MG63 (cell line): ENCODE data around the gene PARP6. TPM values are rescaled to one million over a fixed set of nuclear protein-coding genes. Genes with fewer than 3 reads are reported as not detected.
"Not testable (repeated sequence)": the region's sequence is repeated elsewhere in the genome, so short reads cannot be mapped to it uniquely, and the experiment has no call there.

Source experiments
- DNase-seq: peaks from one replicate; pipeline ENCODE4 v3.0.0-alpha.2; 2020
- H3K27me3 ChIP-seq: fragments of 250-450 bp; sonication (Bioruptor Pico); 2 replicates; pipeline ENCODE4 v1.5.1; 2020; ENCODE audit warnings: mild to moderate bottlenecking, moderate library complexity
- H3K36me3 ChIP-seq: fragments of 250-450 bp; sonication (Bioruptor Pico); 2 replicates; pipeline ENCODE4 v1.5.1; 2020; ENCODE audit warnings: mild to moderate bottlenecking, moderate library complexity
- H3K4me3 ChIP-seq: fragments of 250-450 bp; sonication (Bioruptor Pico); 2 replicates; pipeline ENCODE4 v1.5.1; 2020; ENCODE audit warnings: mild to moderate bottlenecking, moderate library complexity
- H3K9me3 ChIP-seq: fragments of 250-450 bp; sonication (Bioruptor Pico); 2 replicates; pipeline ENCODE4 v1.5.1; 2020; ENCODE audit warnings: mild to moderate bottlenecking, moderate library complexity
- total RNA-seq: library from RNA; depleted of rRNA; stranded (reverse); fragments of >200 nt; shearing (Covaris generic); gene quantifications from 2 replicates; pipeline ENCODE4 v1.2.3, GENCODE V29; 2014; ENCODE audit warnings: low replicate concordance

The PARP6 gene
- total RNA-seq, 1 experiment from 2014 or later, result 28.4 TPM

- peak; percentile 27 for DNase-seq
- H3K27me3 ChIP-seq, result no peaks in the 10 kb centered on the region
- H3K4me3 ChIP-seq, result no peak overlapping the region
- no peaks in the 10 kb centered on the region for H3K36me3 ChIP-seq
- no peaks in the 10 kb centered on the region for H3K9me3 ChIP-seq
Measured at GRCh38 chr15:72285927-72286516, 13.7 kb upstream of the PARP6 start.

DNA sequence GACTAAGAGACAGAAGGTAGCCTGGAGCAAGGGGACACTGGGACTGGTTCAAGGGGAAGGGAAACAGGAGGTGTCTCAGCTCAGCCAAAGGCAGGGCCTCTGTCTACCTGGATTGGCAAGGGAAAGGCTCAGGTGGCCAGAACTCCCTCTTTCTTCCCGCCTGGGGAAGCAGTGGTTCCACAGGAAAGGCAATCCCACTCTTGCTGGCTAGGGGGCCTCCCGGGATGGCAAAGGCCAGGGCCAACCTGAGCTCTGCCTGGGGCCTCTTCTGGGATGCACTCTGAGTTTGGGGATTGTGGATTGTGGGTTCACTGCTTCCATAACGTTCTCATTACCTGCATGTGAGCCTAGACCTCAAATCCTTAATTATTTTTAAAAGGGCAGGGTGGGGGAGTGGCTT is 13.0 kb upstream of the PARP6 start:
- Histone ChIP-seq H3K36me3 (no peaks in the 10 kb centered on the region), H3K4me3 (no peak overlapping the region), H3K9me3 (no peaks in the 10 kb centered on the region), H3K27me3 (no peaks in the 10 kb centered on the region)
- DNase-seq, result no peak

DNA sequence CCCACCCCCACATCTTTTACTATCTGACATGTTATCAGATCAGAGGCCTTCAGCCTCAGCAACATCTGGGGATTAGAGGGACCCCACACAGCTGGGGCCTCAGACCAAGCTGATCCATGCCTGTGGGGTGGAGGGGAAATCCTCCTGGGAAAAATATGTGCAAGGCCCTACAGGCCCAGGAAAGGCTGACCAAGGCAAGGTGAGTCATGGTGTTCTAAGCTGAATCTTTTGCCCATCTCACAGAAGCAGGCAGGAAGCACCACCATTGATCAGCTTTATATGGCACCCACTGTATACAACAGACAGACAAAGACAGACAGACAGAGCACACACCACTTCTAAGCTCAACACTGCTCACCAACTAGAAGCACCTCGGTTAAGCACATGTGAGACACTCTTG is 12.4 kb upstream of the PARP6 start:
- H3K4me3 ChIP-seq, result no peak overlapping the region
- DNase-seq, result no peak
- no peaks in the 10 kb centered on the region for H3K36me3 ChIP-seq
- no peaks in the 10 kb centered on the region for H3K27me3 ChIP-seq
- H3K9me3 ChIP-seq, result no peaks in the 10 kb centered on the region

- DNase-seq, result no peak
- H3K27me3 ChIP-seq, result no peaks in the 10 kb centered on the region
- H3K36me3 ChIP-seq, result no peaks in the 10 kb centered on the region
- no peak overlapping the region for H3K4me3 ChIP-seq
- H3K9me3 ChIP-seq, result no peaks in the 10 kb centered on the region
Measured at GRCh38 chr15:72281713-72282112, 9.4 kb upstream of the PARP6 start.

GRCh38 chr15:72280751-72281150 is 8.4 kb upstream of the PARP6 start:
- Histone ChIP-seq H3K36me3 (no peaks in the 10 kb centered on the region), H3K9me3 (no peaks in the 10 kb centered on the region), H3K27me3 (no peaks in the 10 kb centered on the region), H3K4me3 (no peak overlapping the region)
- no peak for DNase-seq

DNA sequence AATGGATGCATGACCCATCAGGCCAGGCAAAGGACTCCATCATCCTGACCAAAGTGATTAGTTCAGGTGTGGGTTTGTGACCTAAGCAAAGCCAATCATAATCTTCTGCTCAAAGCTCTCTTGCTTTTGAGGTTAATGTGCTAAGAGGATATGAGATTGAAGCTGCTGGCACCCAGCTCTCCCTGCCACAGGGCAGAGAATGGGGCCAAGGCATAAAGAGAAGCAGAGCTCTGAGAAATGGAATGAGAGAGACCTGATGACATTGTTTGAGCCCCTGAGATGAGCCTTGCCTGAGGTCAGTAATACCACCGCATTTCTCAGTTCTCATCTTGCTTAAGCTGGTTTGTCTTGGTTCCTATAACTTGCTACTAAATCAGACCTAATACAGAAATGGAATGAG is 6.4 kb upstream of the PARP6 start:
- DNase-seq, result no peak
- no peak overlapping the region for H3K4me3 ChIP-seq
- no peaks in the 10 kb centered on the region for H3K9me3 ChIP-seq
- no peaks in the 10 kb centered on the region for H3K36me3 ChIP-seq
- no peaks in the 10 kb centered on the region for H3K27me3 ChIP-seq

DNA sequence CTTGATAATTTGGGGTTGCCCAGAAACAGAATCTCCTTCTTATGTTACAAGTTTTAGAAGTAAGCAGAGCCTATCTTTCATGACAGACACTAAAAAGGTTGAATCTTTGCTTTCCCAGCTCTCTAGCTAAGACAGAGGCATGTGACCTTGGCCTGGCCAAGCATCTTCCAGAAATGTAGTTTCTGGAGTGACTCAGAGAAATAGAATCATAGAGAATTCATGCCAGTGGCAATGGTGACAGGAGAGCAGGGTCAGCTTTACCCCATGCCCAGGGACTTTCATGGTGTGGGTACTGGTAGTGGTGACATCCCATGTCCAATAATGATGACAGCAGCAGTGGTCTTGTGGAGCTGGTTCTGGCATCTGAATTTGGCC is 4.0 kb upstream of the PARP6 start:
- Histone ChIP-seq H3K4me3 (no peak overlapping the region), H3K9me3 (no peaks in the 10 kb centered on the region), H3K27me3 (no peaks in the 10 kb centered on the region), H3K36me3 (peaks cover 5% of the 10 kb centered on the region; the same call in 1 of the 2 replicates)
- DNase-seq, result no peak

DNA sequence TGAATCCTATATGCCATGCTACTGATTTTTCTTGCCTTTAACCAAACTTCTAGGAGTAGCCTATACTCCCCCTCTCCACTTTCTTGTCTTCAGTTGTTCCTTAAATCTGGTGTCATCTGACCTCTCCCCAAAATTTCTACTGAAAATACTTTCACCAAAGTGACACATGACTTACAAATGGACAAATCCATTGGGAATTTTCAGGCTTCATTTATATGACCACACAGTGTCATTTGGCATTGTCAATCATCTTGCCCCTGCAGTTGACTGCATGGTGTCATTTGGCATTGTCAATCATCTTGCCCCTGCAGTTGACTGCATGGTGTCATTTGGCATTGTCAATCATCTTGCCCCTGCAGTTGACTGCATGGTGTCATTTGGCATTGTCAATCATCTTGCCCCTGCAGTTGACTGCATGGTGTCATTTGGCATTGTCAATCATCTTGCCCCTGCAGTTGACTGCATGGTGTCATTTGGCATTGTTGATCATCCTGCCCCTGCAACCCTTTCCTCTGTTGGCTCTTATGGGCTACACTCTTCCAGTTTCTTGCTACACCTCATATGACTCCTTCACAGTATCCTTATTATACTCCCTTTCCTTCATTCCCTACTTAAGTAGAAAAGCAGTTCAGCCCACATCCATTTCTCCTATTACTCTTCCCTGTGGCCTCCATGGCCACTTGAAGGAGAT is 3.4 kb upstream of the PARP6 start:
- H3K27me3 ChIP-seq, H3K9me3 ChIP-seq, H3K4me3 ChIP-seq, H3K36me3 ChIP-seq, DNase-seq: not testable (repeated sequence)

- H3K27me3 ChIP-seq, result no peaks in the 10 kb centered on the region
- peak overlapping the region; percentile 94 for H3K4me3 ChIP-seq
- peaks cover 34% of the 10 kb centered on the region for H3K36me3 ChIP-seq
- no peaks in the 10 kb centered on the region for H3K9me3 ChIP-seq
- DNase-seq, result no peak
Measured at GRCh38 chr15:72272997-72273352, 621 bp upstream of the PARP6 start.

DNA sequence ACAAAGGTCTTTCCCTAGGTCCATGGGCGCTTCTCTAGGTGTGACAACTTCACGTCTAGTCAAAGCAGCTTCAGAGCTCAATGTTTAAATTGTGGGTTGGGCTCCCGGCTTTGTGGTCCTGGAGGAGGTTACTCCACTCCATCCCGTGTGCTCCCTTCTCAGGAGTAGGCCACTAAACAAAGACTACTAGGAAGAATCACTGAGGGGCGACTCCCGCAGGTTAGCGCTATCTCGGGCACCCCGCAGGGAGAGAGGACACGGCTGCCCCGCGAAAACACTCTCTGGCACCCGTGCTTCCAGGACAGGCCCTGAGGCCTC is 500 bp downstream of the PARP6 start:
- Histone ChIP-seq H3K36me3 (peaks cover 45% of the 10 kb centered on the region), H3K4me3 (peak overlapping the region; percentile 94), H3K27me3 (no peaks in the 10 kb centered on the region), H3K9me3 (no peaks in the 10 kb centered on the region)
- DNase-seq, result peak; percentile 32

- no peak for DNase-seq
- Histone ChIP-seq H3K4me3 (peak overlapping the region; percentile 94), H3K36me3 (peaks cover 51% of the 10 kb centered on the region), H3K9me3 (no peaks in the 10 kb centered on the region), H3K27me3 (no peaks in the 10 kb centered on the region)
Measured at GRCh38 chr15:72271221-72271620, 1.1 kb downstream of the PARP6 start.

- DNase-seq, result no peak
- peaks cover 66% of the 10 kb centered on the region for H3K36me3 ChIP-seq
- H3K9me3 ChIP-seq, result no peaks in the 10 kb centered on the region
- H3K4me3 ChIP-seq, result no peak overlapping the region
- no peaks in the 10 kb centered on the region for H3K27me3 ChIP-seq
Measured at GRCh38 chr15:72269739-72270138, 2.6 kb downstream of the PARP6 start.

- DNase-seq, result no peak
- H3K4me3 ChIP-seq, result no peak overlapping the region
- H3K9me3 ChIP-seq, result no peaks in the 10 kb centered on the region
- peaks cover 97% of the 10 kb centered on the region for H3K36me3 ChIP-seq
- no peaks in the 10 kb centered on the region for H3K27me3 ChIP-seq
Measured at GRCh38 chr15:72265031-72265430, 7.3 kb downstream of the PARP6 start.

DNA sequence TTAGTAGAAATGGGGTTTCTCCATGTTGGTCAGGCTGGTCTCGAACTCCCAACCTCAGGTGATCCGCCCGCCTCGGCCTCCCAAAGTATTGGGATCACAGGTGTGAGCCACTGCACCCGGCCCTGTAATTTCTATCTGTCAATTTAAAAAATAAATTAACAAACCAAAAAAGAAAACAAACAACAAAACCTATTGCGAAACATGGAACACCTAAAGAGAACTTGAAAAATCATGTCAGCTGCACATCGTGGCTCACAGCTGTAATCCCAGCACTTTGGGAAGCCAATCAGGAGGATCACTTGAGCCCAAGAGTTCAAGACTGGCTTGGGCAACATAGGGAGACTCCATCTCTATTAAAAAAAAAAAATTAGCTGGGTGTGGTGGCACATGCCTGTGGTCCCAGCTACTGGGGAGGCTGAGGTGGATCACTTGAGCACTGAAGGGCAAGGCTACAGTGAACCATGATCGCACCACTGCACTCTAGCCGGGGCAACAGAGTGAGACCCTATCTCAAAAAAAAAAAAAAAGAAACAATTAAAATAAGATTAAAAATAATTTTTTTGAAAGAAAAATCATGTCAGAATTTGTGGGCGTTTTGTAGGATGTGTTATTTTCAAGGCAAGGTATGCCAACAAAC is 19.6 kb downstream of the PARP6 start:
- H3K27me3 ChIP-seq, result no peaks in the 10 kb centered on the region
- DNase-seq, result no peak
- H3K4me3 ChIP-seq, result no peak overlapping the region
- H3K36me3 ChIP-seq, result peaks cover 86% of the 10 kb centered on the region
- H3K9me3 ChIP-seq, result no peaks in the 10 kb centered on the region

GRCh38 chr15:72249142-72249810 is 23.1 kb downstream of the PARP6 start:
- peaks cover 76% of the 10 kb centered on the region for H3K36me3 ChIP-seq
- H3K27me3 ChIP-seq, result no peaks in the 10 kb centered on the region
- H3K9me3 ChIP-seq, result no peaks in the 10 kb centered on the region
- no peak for DNase-seq
- no peak overlapping the region for H3K4me3 ChIP-seq

DNA sequence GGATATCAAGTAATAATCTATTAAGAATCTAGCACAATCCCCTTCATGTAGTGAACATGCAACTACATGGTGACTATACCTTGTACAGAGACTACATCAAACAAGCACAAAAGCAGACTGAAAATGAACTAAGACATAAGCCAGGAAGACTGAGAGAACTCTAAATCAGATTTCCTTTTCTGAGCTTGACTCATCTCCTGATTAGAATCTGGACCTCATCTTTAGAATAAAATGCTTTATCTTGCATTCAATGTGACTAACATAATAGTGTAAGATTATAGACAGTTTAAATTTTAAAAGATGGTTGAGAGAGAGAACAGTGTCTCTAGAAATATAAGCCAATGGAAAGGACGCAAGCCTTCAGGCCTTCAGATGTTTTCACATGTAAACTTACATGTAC is 23.8 kb downstream of the PARP6 start:
- Histone ChIP-seq H3K4me3 (no peak overlapping the region), H3K27me3 (no peaks in the 10 kb centered on the region), H3K36me3 (peaks cover 76% of the 10 kb centered on the region), H3K9me3 (no peaks in the 10 kb centered on the region)
- no peak for DNase-seq

- H3K27me3 ChIP-seq, result no peaks in the 10 kb centered on the region
- peaks cover 65% of the 10 kb centered on the region for H3K36me3 ChIP-seq
- no peaks in the 10 kb centered on the region for H3K9me3 ChIP-seq
- H3K4me3 ChIP-seq, result no peak overlapping the region
- no peak for DNase-seq
Measured at GRCh38 chr15:72242775-72243370, 29.5 kb downstream of the PARP6 start.
